AG10803 (cell line): ENCODE measurements around the gene CCDC18.

Experiments
- DNase-seq: peaks from one replicate; pipeline ENCODE4 v3.0.0; 2010; ENCODE audit warnings: low read depth
- H3K4me3 ChIP-seq: 2 replicates; pipeline ENCODE4 v1.5.1; 2011; ENCODE audit warnings: mild to moderate bottlenecking, low read length, control low read depth
- TF ChIP-seq, protein P1 (sequence below): conservative IDR thresholded peaks from 2 replicates; pipeline ENCODE4 v1.5.1; 2011; ENCODE audit warnings: mild to moderate bottlenecking, low read length, control low read depth, inconsistent platforms

Gene CCDC18

GRCh38 chr1:93142161-93142560 lies 38.4 kb upstream of the CCDC18 start:
- DNase-seq: no peak
- H3K4me3 ChIP-seq: no peak overlapping the region
- TF ChIP-seq, protein P1, sequence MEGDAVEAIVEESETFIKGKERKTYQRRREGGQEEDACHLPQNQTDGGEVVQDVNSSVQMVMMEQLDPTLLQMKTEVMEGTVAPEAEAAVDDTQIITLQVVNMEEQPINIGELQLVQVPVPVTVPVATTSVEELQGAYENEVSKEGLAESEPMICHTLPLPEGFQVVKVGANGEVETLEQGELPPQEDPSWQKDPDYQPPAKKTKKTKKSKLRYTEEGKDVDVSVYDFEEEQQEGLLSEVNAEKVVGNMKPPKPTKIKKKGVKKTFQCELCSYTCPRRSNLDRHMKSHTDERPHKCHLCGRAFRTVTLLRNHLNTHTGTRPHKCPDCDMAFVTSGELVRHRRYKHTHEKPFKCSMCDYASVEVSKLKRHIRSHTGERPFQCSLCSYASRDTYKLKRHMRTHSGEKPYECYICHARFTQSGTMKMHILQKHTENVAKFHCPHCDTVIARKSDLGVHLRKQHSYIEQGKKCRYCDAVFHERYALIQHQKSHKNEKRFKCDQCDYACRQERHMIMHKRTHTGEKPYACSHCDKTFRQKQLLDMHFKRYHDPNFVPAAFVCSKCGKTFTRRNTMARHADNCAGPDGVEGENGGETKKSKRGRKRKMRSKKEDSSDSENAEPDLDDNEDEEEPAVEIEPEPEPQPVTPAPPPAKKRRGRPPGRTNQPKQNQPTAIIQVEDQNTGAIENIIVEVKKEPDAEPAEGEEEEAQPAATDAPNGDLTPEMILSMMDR: no peak

DNA sequence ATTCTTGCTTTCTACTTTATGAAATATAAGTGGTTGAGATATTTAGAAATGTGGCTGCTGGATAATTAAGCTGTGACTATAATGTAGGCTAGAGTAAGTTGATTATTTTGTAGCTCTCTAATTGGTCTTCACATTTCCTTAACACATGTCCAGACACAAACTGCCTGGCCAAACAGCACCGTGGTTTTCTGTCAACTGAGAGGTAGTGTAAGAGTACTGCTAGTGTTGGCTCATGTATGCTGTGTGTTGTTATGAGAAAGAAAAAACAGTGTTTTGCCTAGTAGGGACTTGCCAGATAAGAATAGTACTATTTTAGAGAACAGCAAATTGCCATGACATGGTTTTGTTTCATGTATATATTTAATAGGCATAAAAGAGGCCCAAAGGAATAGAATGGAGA lies 37.4 kb upstream of the CCDC18 start:
- no peak for DNase-seq
- H3K4me3 ChIP-seq: no peak overlapping the region
- TF ChIP-seq, protein P1: no peak

DNA sequence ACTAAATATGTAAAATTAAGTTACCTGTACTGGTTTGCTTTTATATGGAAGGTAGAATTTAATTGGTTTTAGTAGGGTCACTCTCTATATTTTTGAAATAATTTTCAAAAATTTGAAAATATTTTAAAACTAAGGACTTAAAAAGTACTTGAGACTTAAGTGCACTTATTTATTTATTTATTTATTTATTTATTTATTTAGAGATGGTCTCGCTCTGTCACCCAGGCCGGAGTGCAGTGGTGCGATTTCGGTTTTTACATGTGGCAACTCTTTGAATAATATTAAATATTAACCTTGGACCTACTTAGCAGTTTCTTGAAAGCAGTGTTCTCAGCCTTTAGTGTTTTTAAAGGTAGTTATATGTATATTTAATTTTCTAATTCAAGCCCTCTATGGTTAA lies 36.8 kb upstream of the CCDC18 start:
- no peak overlapping the region for H3K4me3 ChIP-seq
- TF ChIP-seq, protein P1: no peak
- no peak for DNase-seq

DNA sequence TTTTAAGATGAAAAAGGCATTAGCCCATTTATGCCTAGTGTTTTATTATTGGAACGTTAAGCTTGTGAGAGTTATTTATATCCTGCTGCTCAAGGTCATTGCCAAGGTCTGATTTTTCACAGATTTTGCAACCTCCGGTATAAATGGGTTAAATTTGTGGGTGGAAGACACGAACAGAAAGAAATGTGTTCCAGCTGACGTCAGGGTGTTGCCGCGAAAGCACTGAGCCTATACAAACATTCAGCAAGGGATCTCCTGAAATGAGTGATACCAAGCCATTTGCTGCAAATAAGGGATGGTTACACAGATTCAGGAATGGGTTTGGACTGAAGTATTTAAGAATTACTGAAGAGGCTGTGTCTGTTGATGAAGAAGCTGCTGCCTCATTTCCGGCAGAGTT lies 32.5 kb upstream of the CCDC18 start:
- TF ChIP-seq, protein P1: no peak
- DNase-seq: peak; percentile 58
- H3K4me3 ChIP-seq: no peak overlapping the region

GRCh38 chr1:93150729-93151128 lies 29.8 kb upstream of the CCDC18 start:
- TF ChIP-seq, protein P1: no peak
- no peak for DNase-seq
- H3K4me3 ChIP-seq: no peak overlapping the region

- TF ChIP-seq, protein P1: no peak
- no peak overlapping the region for H3K4me3 ChIP-seq
- DNase-seq: no peak
Observed at GRCh38 chr1:93151474-93151873, 29.1 kb upstream of the CCDC18 start.

GRCh38 chr1:93152835-93153234 lies 27.7 kb upstream of the CCDC18 start:
- TF ChIP-seq, protein P1: no peak
- no peak overlapping the region for H3K4me3 ChIP-seq
- no peak for DNase-seq
